Ascending aorta (tissue), 2 donors: ENCODE data around the gene HS2ST1. TPM values are rescaled to one million over a fixed set of nuclear protein-coding genes. Genes with fewer than 3 reads are reported as not detected.
"Not testable (repeated sequence)": the region's sequence is repeated elsewhere in the genome, so short reads cannot be mapped to it uniquely, and the experiment has no call there.

Experiments
- DNase-seq, 2 donors: peaks; one replicate each; pipeline ENCODE4 v3.0.0-alpha.2; 2019; ENCODE audit warnings: low spot score in 2 of 2
- H3K27ac ChIP-seq, 2 donors: fragments of 200-600 bp; sonication (generic); one replicate each; pipeline ENCODE4 v1.5.1; 2016 to 2017; ENCODE audit warnings: mild to moderate bottlenecking in 1 of 2
- H3K27me3 ChIP-seq: fragments of 200-600 bp; sonication (generic); one replicate; pipeline ENCODE4 v1.5.1; 2017
- H3K36me3 ChIP-seq, 2 donors: fragments of 200-600 bp; sonication (generic); one replicate each; pipeline ENCODE4 v1.5.1; 2016
- H3K4me1 ChIP-seq, 2 donors: fragments of 200-600 bp; sonication (generic); one replicate each; pipeline ENCODE4 v1.5.1; 2016 to 2017; ENCODE audit warnings: mild to moderate bottlenecking in 1 of 2
- H3K4me3 ChIP-seq, 2 donors: fragments of 200-600 bp; sonication (generic); one replicate each; pipeline ENCODE4 v1.5.1; 2016 to 2017; ENCODE audit warnings: mild to moderate bottlenecking in 1 of 2
- H3K9me3 ChIP-seq, 2 donors: fragments of 200-600 bp; sonication (generic); one replicate each; pipeline ENCODE4 v1.5.1; 2016
- intact Hi-C: fragments of 100-400 bp; cut with DNase I; formaldehyde crosslinking; loops from one replicate; pipeline ENCODE4 v1.15.1; 2023
- total RNA-seq: library from RNA; depleted of rRNA; stranded (reverse); fragments of >200 nt; gene quantifications from one replicate; pipeline ENCODE4 v1.1.0, GENCODE V29; 2016
- TF ChIP-seq, protein P1 (sequence below), 3 experiments: fragments of 200-600 bp in 2 of 3; fragments of 450-650 bp in 1 of 3; sonication (generic) in 2 of 3; IDR thresholded peaks; one replicate each; pipeline ENCODE4 v1.5.1; 2016 to 2019; ENCODE audit warnings: antibody characterized with exemption in 3 of 3, mild to moderate bottlenecking in 1 of 3, moderate library complexity in 1 of 3

The HS2ST1 gene
- total RNA-seq, 1 donor from 2014 or later, result 15.8 TPM

DNA sequence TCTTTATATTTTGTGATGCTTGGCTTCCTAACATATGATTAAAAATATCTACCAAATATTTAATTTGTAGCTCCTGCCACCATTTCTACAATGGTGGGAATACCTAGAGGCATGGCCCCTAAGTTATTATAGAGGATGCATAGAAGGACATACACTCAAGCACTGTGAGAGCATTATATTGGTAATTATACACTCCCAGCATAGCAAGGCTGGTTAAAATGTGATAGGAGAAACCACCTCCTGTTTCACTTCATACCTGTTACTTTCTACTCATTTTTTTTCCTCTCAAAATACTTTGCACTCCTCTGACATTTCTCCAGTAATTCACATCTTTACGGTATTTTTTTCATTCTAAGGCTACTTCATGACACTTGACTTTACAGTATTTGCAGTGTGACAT, 92.9 kb downstream of the HS2ST1 start:
- Histone ChIP-seq H3K36me3 (no peaks in the 10 kb centered on the region), H3K9me3 (no peaks in the 10 kb centered on the region), H3K27ac (no peak overlapping the region), H3K4me3 (no peak overlapping the region), H3K4me1 (no peaks in the 10 kb centered on the region), H3K27me3 (no peaks in the 10 kb centered on the region)
- no peak for DNase-seq
- TF ChIP-seq, protein P1, sequence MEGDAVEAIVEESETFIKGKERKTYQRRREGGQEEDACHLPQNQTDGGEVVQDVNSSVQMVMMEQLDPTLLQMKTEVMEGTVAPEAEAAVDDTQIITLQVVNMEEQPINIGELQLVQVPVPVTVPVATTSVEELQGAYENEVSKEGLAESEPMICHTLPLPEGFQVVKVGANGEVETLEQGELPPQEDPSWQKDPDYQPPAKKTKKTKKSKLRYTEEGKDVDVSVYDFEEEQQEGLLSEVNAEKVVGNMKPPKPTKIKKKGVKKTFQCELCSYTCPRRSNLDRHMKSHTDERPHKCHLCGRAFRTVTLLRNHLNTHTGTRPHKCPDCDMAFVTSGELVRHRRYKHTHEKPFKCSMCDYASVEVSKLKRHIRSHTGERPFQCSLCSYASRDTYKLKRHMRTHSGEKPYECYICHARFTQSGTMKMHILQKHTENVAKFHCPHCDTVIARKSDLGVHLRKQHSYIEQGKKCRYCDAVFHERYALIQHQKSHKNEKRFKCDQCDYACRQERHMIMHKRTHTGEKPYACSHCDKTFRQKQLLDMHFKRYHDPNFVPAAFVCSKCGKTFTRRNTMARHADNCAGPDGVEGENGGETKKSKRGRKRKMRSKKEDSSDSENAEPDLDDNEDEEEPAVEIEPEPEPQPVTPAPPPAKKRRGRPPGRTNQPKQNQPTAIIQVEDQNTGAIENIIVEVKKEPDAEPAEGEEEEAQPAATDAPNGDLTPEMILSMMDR (IDR thresholded peaks at IDR 0.05), result no peak
- intact Hi-C loops, result no loop called here

- H3K4me1 ChIP-seq, DNase-seq, H3K36me3 ChIP-seq, intact Hi-C loops, H3K27me3 ChIP-seq, H3K4me3 ChIP-seq, H3K27ac ChIP-seq: not testable (repeated sequence)
- H3K9me3 ChIP-seq, result peaks cover 0 to 11% of the 10 kb centered on the region in 2 donors
These were observed 99.0 kb downstream of the HS2ST1 start for GRCh38 chr1:87013385-87013784.

- H3K27me3 ChIP-seq, result no peaks in the 10 kb centered on the region
- H3K9me3 ChIP-seq, result peaks cover 0 to 8% of the 10 kb centered on the region in 2 donors
- H3K4me3 ChIP-seq, result no peak overlapping the region
- no peak for DNase-seq
- H3K36me3 ChIP-seq, result no peaks in the 10 kb centered on the region
- H3K27ac ChIP-seq, result no peak overlapping the region
- H3K4me1 ChIP-seq, result no peaks in the 10 kb centered on the region
- intact Hi-C loops, result no loop called here
- TF ChIP-seq, protein P1 (IDR thresholded peaks at IDR 0.05), result no peak
These were observed 103.7 kb downstream of the HS2ST1 start for GRCh38 chr1:87017998-87018672.

DNA sequence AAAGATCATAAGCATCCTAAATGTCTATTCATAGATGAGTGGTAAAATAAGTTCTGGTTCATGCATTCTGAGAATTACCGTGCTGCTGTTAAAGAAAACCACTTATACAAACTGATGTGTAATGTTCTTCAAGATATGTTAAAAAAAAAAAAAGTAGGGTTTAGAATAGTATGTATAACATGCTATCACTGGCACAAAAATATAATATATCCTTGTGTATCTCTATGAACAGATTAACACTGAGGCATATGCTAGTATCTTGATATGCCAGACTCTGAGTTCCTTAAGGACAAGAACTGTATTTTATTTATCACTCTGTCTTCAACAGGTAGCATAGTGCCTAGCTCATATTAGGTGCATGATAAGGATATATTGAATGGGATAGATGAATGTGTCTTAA, 108.9 kb downstream of the HS2ST1 start:
- no peaks in the 10 kb centered on the region for H3K27me3 ChIP-seq
- H3K4me3 ChIP-seq, result no peak overlapping the region
- TF ChIP-seq, protein P1 (IDR thresholded peaks at IDR 0.05), result no peak
- H3K4me1 ChIP-seq, result no peaks in the 10 kb centered on the region
- H3K27ac ChIP-seq, result no peak overlapping the region
- no peak for DNase-seq
- no peaks in the 10 kb centered on the region for H3K36me3 ChIP-seq
- no peaks in the 10 kb centered on the region for H3K9me3 ChIP-seq
- intact Hi-C loops, result no loop called here

GRCh38 chr1:87024936-87025540, 110.6 kb downstream of the HS2ST1 start:
- Histone ChIP-seq H3K4me3 (no peak overlapping the region), H3K27me3 (no peaks in the 10 kb centered on the region), H3K4me1 (no peaks in the 10 kb centered on the region), H3K36me3 (no peaks in the 10 kb centered on the region), H3K27ac (no peak overlapping the region), H3K9me3 (no peaks in the 10 kb centered on the region)
- DNase-seq, result no peak
- intact Hi-C loops, result no loop called here
- TF ChIP-seq, protein P1 (IDR thresholded peaks at IDR 0.05), result peak in 1 of 3 experiments; percentile 31

DNA sequence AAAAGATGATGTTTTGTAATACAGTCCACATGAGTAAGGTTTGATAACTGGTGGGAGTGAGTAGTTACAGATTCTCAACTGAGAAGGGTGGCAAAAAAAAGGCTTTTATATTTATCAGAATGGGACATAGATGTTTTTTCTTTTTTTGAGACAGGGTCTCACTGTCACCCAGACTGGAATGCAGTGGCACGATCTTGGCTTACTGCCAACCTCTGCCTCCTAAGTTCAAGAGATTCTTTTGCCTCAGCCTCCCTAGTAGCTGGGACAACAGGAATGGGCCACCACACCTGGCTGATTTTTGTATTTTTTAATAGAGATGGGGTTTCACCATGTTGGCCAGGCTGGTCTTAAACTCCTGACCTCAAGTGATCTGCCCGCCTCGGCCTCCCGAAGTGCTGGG, 113.1 kb downstream of the HS2ST1 start:
- H3K27me3 ChIP-seq, result not testable (repeated sequence)

More for the DNA sequence above, 113.1 kb downstream of the HS2ST1 start:
- H3K4me1 ChIP-seq, H3K4me3 ChIP-seq, H3K27ac ChIP-seq, H3K9me3 ChIP-seq, intact Hi-C loops, H3K36me3 ChIP-seq, DNase-seq: not testable (repeated sequence)
